ENCODE data around the gene IGFLR1. TPM values are rescaled to one million over a fixed set of nuclear protein-coding genes. Genes with fewer than 3 reads are reported as not detected.

IGFLR1 gene
- total RNA-seq, 1 donor from 2014 or later: 4.9 TPM

DNA sequence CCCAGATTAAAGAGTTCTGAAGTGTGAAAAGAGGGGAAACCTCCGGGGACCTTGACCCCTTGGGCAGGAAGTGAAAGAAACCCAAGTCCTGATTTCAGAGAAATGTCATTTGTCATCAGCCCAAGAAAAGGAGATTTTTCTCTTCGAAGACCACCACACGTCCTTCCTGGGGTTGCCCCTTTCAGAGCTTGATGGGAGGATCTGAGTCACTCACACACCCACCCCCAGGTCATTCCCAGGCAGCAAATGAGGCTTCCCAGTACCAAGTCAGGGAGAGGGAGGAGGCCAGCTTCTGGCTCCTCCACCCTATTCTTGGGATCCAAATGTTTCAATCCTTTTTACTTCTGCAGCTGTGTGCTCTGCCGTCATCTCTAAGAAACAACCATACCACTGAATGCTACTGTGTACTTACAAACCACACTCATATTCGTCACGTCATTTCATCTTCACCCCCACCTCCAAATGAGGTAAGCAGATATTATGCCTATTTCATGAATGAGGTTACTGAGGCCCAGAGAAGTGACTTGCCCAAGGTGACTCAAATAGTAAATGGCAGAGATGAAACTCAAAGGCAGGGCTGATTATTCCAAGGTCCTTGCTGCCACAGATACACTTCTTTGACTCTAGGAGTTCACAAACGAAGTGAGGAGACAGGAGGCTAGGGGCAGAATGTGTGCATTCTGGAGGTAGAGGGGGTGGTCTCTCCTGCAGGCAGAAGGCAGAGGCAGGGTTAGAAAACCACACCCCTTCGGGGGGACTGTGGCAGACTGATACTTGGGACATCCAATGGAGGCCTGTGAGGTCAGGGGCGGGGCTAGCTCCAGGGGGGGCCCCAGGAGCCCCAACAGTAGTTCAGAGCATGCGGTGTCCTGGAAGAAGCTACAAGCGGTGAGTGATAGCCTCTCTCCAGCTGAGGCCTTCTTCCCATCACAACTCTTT lies 29.4 kb downstream of the IGFLR1 start:
- Histone ChIP-seq H3K27ac (replicated peaks) (no peak overlapping the region), H3K36me3 (no peaks in the 10 kb centered on the region), H3K9me3 (replicated peaks) (no peaks in the 10 kb centered on the region), H3K27me3 (ENCODE audit: low read depth) (peaks cover 7% of the 10 kb centered on the region), H3K4me1 (peaks cover 21% of the 10 kb centered on the region), H3K4me3 (no peak overlapping the region)
- TF ChIP-seq, protein P1, sequence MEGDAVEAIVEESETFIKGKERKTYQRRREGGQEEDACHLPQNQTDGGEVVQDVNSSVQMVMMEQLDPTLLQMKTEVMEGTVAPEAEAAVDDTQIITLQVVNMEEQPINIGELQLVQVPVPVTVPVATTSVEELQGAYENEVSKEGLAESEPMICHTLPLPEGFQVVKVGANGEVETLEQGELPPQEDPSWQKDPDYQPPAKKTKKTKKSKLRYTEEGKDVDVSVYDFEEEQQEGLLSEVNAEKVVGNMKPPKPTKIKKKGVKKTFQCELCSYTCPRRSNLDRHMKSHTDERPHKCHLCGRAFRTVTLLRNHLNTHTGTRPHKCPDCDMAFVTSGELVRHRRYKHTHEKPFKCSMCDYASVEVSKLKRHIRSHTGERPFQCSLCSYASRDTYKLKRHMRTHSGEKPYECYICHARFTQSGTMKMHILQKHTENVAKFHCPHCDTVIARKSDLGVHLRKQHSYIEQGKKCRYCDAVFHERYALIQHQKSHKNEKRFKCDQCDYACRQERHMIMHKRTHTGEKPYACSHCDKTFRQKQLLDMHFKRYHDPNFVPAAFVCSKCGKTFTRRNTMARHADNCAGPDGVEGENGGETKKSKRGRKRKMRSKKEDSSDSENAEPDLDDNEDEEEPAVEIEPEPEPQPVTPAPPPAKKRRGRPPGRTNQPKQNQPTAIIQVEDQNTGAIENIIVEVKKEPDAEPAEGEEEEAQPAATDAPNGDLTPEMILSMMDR (IDR thresholded peaks at IDR 0.05; ENCODE audit: borderline replicate concordance): no peak
- DNase-seq: no peak
- intact Hi-C loops (cut with micrococcal nuclease): no loop called here

DNA sequence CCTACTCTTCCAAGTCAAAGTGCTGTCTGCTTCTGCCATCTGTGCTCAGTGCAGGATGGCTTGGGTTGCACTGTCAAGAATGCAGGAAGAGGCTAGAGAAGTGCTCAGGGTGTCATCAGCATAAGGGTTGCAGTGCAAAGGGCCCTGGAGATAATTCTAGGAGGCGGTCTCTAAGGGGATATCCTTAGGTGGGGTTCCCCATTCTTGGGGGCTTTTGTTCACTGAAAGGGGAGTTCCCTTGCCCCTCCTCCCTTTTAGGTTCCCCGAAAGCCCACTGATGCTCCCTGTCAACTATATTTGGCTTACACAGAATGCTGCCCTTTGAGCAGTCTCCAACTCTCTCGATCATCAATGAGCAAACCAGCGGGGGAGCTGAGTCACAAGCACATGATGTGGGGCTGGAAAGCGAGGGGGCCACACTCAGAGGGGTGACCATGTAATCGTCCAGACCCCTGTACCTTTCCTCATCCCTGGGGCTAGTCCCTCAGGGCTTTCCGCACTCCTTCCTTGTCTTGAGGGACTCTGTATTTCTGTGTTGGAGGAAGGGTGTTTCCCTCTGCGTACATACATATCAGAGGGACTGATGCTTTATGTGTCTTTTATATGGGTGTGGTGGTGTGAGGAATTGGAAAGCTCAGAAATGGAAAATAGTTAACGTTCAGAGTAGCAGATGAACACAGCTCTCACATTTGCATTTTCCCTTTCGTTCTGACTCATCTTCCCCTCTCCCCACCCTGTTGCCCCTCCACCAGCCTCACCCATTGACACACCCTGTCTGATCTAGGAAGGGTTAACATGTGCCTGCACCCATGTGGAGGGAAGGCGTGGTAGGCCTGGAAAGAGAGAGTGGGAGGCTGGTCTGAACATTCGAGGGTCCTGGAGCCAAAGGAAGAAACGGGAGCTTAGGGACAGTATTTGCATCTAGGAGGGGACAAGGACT lies 31.2 kb downstream of the IGFLR1 start:
- no peak for DNase-seq
- no peak overlapping the region for H3K27ac ChIP-seq (replicated peaks)
- intact Hi-C loops (cut with micrococcal nuclease): no loop called here

DNA sequence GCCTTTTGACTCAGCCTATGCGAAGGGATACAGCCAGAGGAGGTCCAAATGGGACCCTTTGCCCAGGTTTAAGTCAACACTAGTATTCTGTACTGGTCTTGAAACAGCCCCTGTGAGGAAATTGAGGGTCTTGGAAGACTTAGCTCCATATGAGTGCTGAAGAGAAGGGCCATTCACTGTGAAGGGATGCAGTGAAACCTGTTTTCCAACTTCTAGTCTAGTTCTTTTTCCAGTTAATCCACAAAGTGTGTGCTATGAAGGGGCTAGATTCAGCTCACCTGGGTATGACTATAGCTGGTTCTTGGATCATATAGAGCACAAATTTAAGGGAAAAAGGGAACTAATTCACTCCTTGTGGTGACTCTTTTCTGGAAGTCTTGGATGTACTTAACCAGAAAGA lies 33.9 kb downstream of the IGFLR1 start:
- TF ChIP-seq, protein P1 (IDR thresholded peaks at IDR 0.05; ENCODE audit: borderline replicate concordance): no peak

More for the DNA sequence above, 31.2 kb downstream of the IGFLR1 start:
- TF ChIP-seq, protein P1 (IDR thresholded peaks at IDR 0.05; ENCODE audit: borderline replicate concordance): no peak
- Histone ChIP-seq H3K4me1 (peaks cover 9% of the 10 kb centered on the region), H3K27me3 (ENCODE audit: low read depth) (peaks cover 15% of the 10 kb centered on the region), H3K36me3 (no peaks in the 10 kb centered on the region), H3K9me3 (replicated peaks) (no peaks in the 10 kb centered on the region), H3K4me3 (no peak overlapping the region)

DNA sequence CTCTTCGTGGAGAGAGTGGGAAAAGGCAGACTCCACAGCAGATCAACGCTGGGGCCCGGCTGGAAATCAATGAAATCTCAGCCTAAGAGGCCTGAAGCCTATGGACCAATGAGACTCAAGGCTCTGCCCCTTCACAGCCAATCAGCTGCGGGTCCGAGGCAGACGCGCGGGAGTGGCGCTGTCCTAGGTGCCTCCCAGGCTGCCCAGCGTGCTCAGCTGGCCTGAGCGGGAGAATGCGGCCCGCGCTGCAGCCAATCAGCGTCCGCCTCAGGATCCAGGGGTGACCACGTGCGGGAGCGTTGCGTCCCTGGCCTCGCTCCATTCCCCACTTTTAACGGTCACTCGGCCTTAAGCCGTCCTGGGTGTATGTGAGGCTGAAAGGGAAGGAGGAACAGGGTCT lies 38.0 kb downstream of the IGFLR1 start, which contains the start of gene ZBTB32:
Gene ZBTB32 (plus strand): TSS at position 341 of the 400 bp plus-strand sequence. CDS start 10,069 bp downstream, outside the sequence.
- DNase-seq: no peak
- no peak within 1 kb of the TSS for H3K27ac ChIP-seq (replicated peaks)
- no peaks in the 10 kb centered on the region for H3K9me3 ChIP-seq (replicated peaks)
- H3K4me1 ChIP-seq: peaks cover 16% of the 10 kb centered on the region
- H3K4me3 ChIP-seq: no peak within 1 kb of the TSS
- H3K27me3 ChIP-seq (ENCODE audit: low read depth): peaks cover 31% of the 10 kb centered on the region
- TF ChIP-seq, protein P1 (IDR thresholded peaks at IDR 0.05; ENCODE audit: borderline replicate concordance): no peak
- intact Hi-C loops (cut with micrococcal nuclease): no loop called here
- no peaks in the 10 kb centered on the region for H3K36me3 ChIP-seq

More for the DNA sequence above, 33.9 kb downstream of the IGFLR1 start:
- Histone ChIP-seq H3K4me3 (no peak overlapping the region), H3K9me3 (replicated peaks) (no peaks in the 10 kb centered on the region), H3K36me3 (no peaks in the 10 kb centered on the region), H3K4me1 (no peaks in the 10 kb centered on the region), H3K27ac (replicated peaks) (no peak overlapping the region), H3K27me3 (ENCODE audit: low read depth) (peaks cover 29% of the 10 kb centered on the region)
- no peak for DNase-seq
- intact Hi-C loops (cut with micrococcal nuclease): no loop called here

DNA sequence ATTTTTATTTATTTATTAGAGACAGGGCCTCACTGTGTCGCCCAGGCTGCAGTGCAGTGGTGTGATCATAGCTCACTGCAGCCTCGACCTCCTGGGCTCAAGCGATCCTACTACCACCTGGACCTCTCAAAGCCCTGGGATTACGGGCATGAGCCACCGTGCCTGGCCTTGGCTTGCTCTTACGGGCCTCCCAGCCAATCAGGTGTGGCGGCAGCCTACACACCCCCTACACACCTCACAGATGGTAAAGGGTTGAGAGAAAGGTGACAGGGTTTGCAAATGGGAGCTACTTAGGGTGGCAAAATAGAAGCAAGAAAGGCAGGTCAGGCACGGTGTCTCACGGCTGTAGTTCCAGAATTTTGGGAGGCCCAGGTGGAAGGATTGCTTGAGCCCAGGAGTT lies 38.9 kb downstream of the IGFLR1 start:
- Histone ChIP-seq H3K4me1 (peaks cover 16% of the 10 kb centered on the region), H3K36me3 (no peaks in the 10 kb centered on the region), H3K27me3 (ENCODE audit: low read depth) (peaks cover 26% of the 10 kb centered on the region), H3K9me3 (replicated peaks) (no peaks in the 10 kb centered on the region), H3K27ac (replicated peaks) (no peak overlapping the region), H3K4me3 (peak overlapping the region; percentile 72)
- TF ChIP-seq, protein P1 (IDR thresholded peaks at IDR 0.05; ENCODE audit: borderline replicate concordance): no peak
- DNase-seq: no peak
- intact Hi-C loops (cut with micrococcal nuclease): no loop called here

Data from left ventricle myocardium inferior (tissue), 1 donor.